Mucosa of rectum (tissue), 2 donors: ENCODE data around the gene MBTD1.

ENCODE experiments used
- H3K27ac ChIP-seq, 2 donors: one replicate each; pipeline ENCODE4 v1.7.0; 2013; ENCODE audit warnings: inconsistent platforms in 2 of 2, low read depth in 2 of 2, low read length in 2 of 2
- H3K27me3 ChIP-seq, 2 donors: one replicate each; pipeline ENCODE4 v1.7.0; 2013; ENCODE audit warnings: low read length in 2 of 2; ENCODE audit not compliant: control insufficient read depth in 2 of 2, insufficient read depth in 2 of 2
- H3K36me3 ChIP-seq, 2 donors: one replicate each; pipeline ENCODE4 v1.7.0; 2013; ENCODE audit warnings: low read length in 2 of 2; ENCODE audit not compliant: control insufficient read depth in 2 of 2, insufficient read depth in 2 of 2
- H3K4me1 ChIP-seq, 2 donors: one replicate each; pipeline ENCODE4 v1.7.0; 2013; ENCODE audit warnings: low read length in 2 of 2, mild to moderate bottlenecking in 1 of 2; ENCODE audit not compliant: control insufficient read depth in 2 of 2, insufficient read depth in 2 of 2
- H3K4me3 ChIP-seq, 2 donors: one replicate each; pipeline ENCODE4 v1.7.0; 2013; ENCODE audit warnings: low read length in 2 of 2
- H3K9ac ChIP-seq, 2 donors: one replicate each; pipeline ENCODE4 v1.7.0; 2013; ENCODE audit warnings: low read length in 2 of 2, low read depth in 1 of 2, mild to moderate bottlenecking in 1 of 2
- H3K9me3 ChIP-seq, 2 donors: one replicate each; pipeline ENCODE4 v1.7.0; 2013; ENCODE audit warnings: low read length in 2 of 2; ENCODE audit not compliant: control insufficient read depth in 2 of 2
- donor health status: healthy.
- donor health status: Normal muscosa, but diverticular disease.

Gene MBTD1

GRCh38 chr17:51255673-51256072, 4.2 kb downstream of the MBTD1 start:
- peaks cover 14 to 17% of the 10 kb centered on the region in 2 donors for H3K4me1 ChIP-seq
- H3K4me3 ChIP-seq = no peak overlapping the region
- H3K36me3 ChIP-seq = peaks cover 5 to 6% of the 10 kb centered on the region in 2 donors
- no peaks in the 10 kb centered on the region for H3K27me3 ChIP-seq
- H3K9me3 ChIP-seq = no peaks in the 10 kb centered on the region
- no peak overlapping the region for H3K9ac ChIP-seq
- no peak overlapping the region for H3K27ac ChIP-seq

- Histone ChIP-seq H3K36me3 (peaks cover 3 to 6% of the 10 kb centered on the region in 2 donors), H3K9me3 (no peaks in the 10 kb centered on the region), H3K9ac (no peak overlapping the region), H3K27me3 (no peaks in the 10 kb centered on the region), H3K4me1 (no peaks in the 10 kb centered on the region), H3K27ac (no peak overlapping the region), H3K4me3 (no peak overlapping the region)
Measured at GRCh38 chr17:51251010-51251409, 8.8 kb downstream of the MBTD1 start.

- H3K4me3 ChIP-seq = no peak overlapping the region
- H3K27me3 ChIP-seq = no peaks in the 10 kb centered on the region
- H3K4me1 ChIP-seq = no peaks in the 10 kb centered on the region
- H3K9ac ChIP-seq = no peak overlapping the region
- H3K36me3 ChIP-seq = peaks cover 2 to 6% of the 10 kb centered on the region in 2 donors
- H3K9me3 ChIP-seq = no peaks in the 10 kb centered on the region
- H3K27ac ChIP-seq = no peak overlapping the region
Measured at GRCh38 chr17:51250314-51250840, 9.5 kb downstream of the MBTD1 start.

GRCh38 chr17:51245535-51245934, 14.3 kb downstream of the MBTD1 start:
- Histone ChIP-seq H3K9ac (no peak overlapping the region), H3K4me1 (no peaks in the 10 kb centered on the region), H3K27ac (no peak overlapping the region), H3K27me3 (no peaks in the 10 kb centered on the region), H3K36me3 (no peaks in the 10 kb centered on the region), H3K9me3 (no peaks in the 10 kb centered on the region), H3K4me3 (no peak overlapping the region)

- Histone ChIP-seq H3K4me1 (no peaks in the 10 kb centered on the region), H3K9me3 (no peaks in the 10 kb centered on the region), H3K9ac (no peak overlapping the region), H3K4me3 (no peak overlapping the region), H3K27ac (no peak overlapping the region), H3K36me3 (no peaks in the 10 kb centered on the region), H3K27me3 (no peaks in the 10 kb centered on the region)
Measured at GRCh38 chr17:51244041-51244440, 15.8 kb downstream of the MBTD1 start.

- Histone ChIP-seq H3K27ac (no peak overlapping the region), H3K9me3 (no peaks in the 10 kb centered on the region), H3K27me3 (no peaks in the 10 kb centered on the region), H3K4me3 (no peak overlapping the region), H3K36me3 (no peaks in the 10 kb centered on the region), H3K9ac (no peak overlapping the region), H3K4me1 (no peaks in the 10 kb centered on the region)
Measured at GRCh38 chr17:51240275-51240674, 19.6 kb downstream of the MBTD1 start.

GRCh38 chr17:51238255-51238887, 21.5 kb downstream of the MBTD1 start:
- no peak overlapping the region for H3K9ac ChIP-seq
- no peak overlapping the region for H3K27ac ChIP-seq
- no peaks in the 10 kb centered on the region for H3K36me3 ChIP-seq
- H3K4me1 ChIP-seq = no peaks in the 10 kb centered on the region
- no peaks in the 10 kb centered on the region for H3K27me3 ChIP-seq
- H3K9me3 ChIP-seq = no peaks in the 10 kb centered on the region
- H3K4me3 ChIP-seq = no peak overlapping the region

GRCh38 chr17:51234162-51234561, 25.7 kb downstream of the MBTD1 start:
- Histone ChIP-seq H3K4me3 (no peak overlapping the region), H3K27me3 (no peaks in the 10 kb centered on the region), H3K36me3 (no peaks in the 10 kb centered on the region), H3K4me1 (no peaks in the 10 kb centered on the region), H3K9ac (no peak overlapping the region), H3K9me3 (no peaks in the 10 kb centered on the region), H3K27ac (no peak overlapping the region)

- Histone ChIP-seq H3K4me3 (no peak overlapping the region), H3K4me1 (no peaks in the 10 kb centered on the region), H3K27me3 (no peaks in the 10 kb centered on the region), H3K9ac (no peak overlapping the region), H3K9me3 (no peaks in the 10 kb centered on the region), H3K36me3 (no peaks in the 10 kb centered on the region), H3K27ac (no peak overlapping the region)
Measured at GRCh38 chr17:51231999-51232398, 27.9 kb downstream of the MBTD1 start.

GRCh38 chr17:51230306-51230705, 29.5 kb downstream of the MBTD1 start:
- H3K27ac ChIP-seq = no peak overlapping the region
- H3K36me3 ChIP-seq = no peaks in the 10 kb centered on the region
- no peaks in the 10 kb centered on the region for H3K9me3 ChIP-seq
- no peaks in the 10 kb centered on the region for H3K27me3 ChIP-seq
- H3K4me3 ChIP-seq = no peak overlapping the region
- H3K9ac ChIP-seq = no peak overlapping the region
- no peaks in the 10 kb centered on the region for H3K4me1 ChIP-seq
